HEK293 (cell line): ENCODE data around the gene MFAP5.
"Not testable (repeated sequence)": the region's sequence is repeated elsewhere in the genome, so short reads cannot be mapped to it uniquely, and the experiment has no call there.

Experiments used
- CTCF ChIA-PET: fragments of 350-600 bp; formaldehyde crosslinking; extraction: SDS; loops from one replicate; lab custom pipeline; 2021; ENCODE audit warnings: antibody characterized with exemption; lab: Yijun Ruan, JAX
- POLR2A ChIA-PET: fragments of 300-600 bp; formaldehyde crosslinking; extraction: SDS; loops from one replicate; lab custom pipeline; 2020; ENCODE audit warnings: antibody characterized with exemption, inconsistent platforms; lab: Yijun Ruan, JAX
- H3K27ac ChIP-seq: fragments of 200-500 bp; sonication (Bioruptor generic); 2 replicates; pipeline ENCODE4 v1.5.1; 2014; ENCODE audit warnings: low read depth, low read length, control low read depth, inconsistent platforms; ENCODE audit errors: extremely low read depth
- H3K36me3 ChIP-seq, 2 experiments: fragments of 200-500 bp in 1 of 2; sonication (Bioruptor generic) in 1 of 2; 1 replicate in 1 of 2; 2 replicates in 1 of 2; pipeline ENCODE4 v1.5.1; 2014 to 2017; ENCODE audit warnings: inconsistent platforms in 2 of 2, low read length in 2 of 2; ENCODE audit not compliant: control insufficient read depth in 2 of 2, insufficient read depth in 1 of 2
- H3K4me1 ChIP-seq: fragments of 200-500 bp; sonication (Bioruptor generic); 2 replicates; pipeline ENCODE4 v1.5.1; 2014; ENCODE audit warnings: mild to moderate bottlenecking, low read length, inconsistent platforms; ENCODE audit not compliant: control insufficient read depth, insufficient read depth
- H3K4me3 ChIP-seq: 2 replicates; pipeline ENCODE4 v1.5.1; 2011; ENCODE audit warnings: low read depth, mild to moderate bottlenecking, control low read depth, low read length, moderate library complexity
- H3K9me3 ChIP-seq: fragments of 200-500 bp; sonication (Bioruptor generic); 2 replicates; pipeline ENCODE4 v1.5.1; 2014; ENCODE audit warnings: low read depth, low read length, inconsistent platforms; ENCODE audit not compliant: control insufficient read depth, insufficient read depth
- HOXD13 ChIP-seq: sonication (generic); formaldehyde crosslinking; IDR thresholded peaks from 2 replicates; pipeline ENCODE4 v1.8.0; 2022; ENCODE audit warnings: missing genetic modification reagents, borderline replicate concordance
- SCRT2 ChIP-seq: fragments of 450-650 bp; formaldehyde crosslinking; IDR thresholded peaks from 2 replicates; pipeline ENCODE4 v1.5.1; 2016; ENCODE audit warnings: missing biosample characterization, missing genetic modification characterization
- ZNF146 ChIP-seq: fragments of 450-650 bp; formaldehyde crosslinking; IDR thresholded peaks from 2 replicates; pipeline ENCODE4 v1.5.1; 2016; ENCODE audit warnings: missing biosample characterization, missing genetic modification characterization
- ZNF19 ChIP-seq: fragments of 450-650 bp; formaldehyde crosslinking; IDR thresholded peaks from 2 replicates; pipeline ENCODE4; 2016; ENCODE audit warnings: missing biosample characterization, missing genetic modification characterization, low read depth
- ZNF366 ChIP-seq: fragments of 450-650 bp; formaldehyde crosslinking; conservative IDR thresholded peaks from 2 replicates; pipeline ENCODE4 v1.5.1; 2016; ENCODE audit warnings: missing biosample characterization, missing genetic modification characterization
- ZNF404 ChIP-seq: fragments of 450-650 bp; formaldehyde crosslinking; IDR thresholded peaks from 2 replicates; pipeline ENCODE4 v1.5.1; 2017; ENCODE audit warnings: missing biosample characterization, missing genetic modification characterization
- ZNF530 ChIP-seq: fragments of 450-650 bp; formaldehyde crosslinking; IDR thresholded peaks from 2 replicates; pipeline ENCODE4 v1.5.1; 2016; ENCODE audit warnings: low read depth, missing biosample characterization, missing genetic modification characterization
- ZNF561 ChIP-seq: fragments of 450-650 bp; IDR thresholded peaks from 2 replicates; pipeline ENCODE4 v1.5.1; 2018; ENCODE audit warnings: missing biosample characterization, missing genetic modification characterization, borderline replicate concordance
- ZNF664 ChIP-seq: fragments of 450-650 bp; formaldehyde crosslinking; IDR thresholded peaks from 2 replicates; pipeline ENCODE4 v1.5.1; 2016; ENCODE audit warnings: missing biosample characterization, missing genetic modification characterization
- ZSCAN5A ChIP-seq: fragments of 450-650 bp; formaldehyde crosslinking; IDR thresholded peaks from 2 replicates; pipeline ENCODE4 v1.5.1; 2016; ENCODE audit warnings: missing biosample characterization, missing genetic modification characterization
- TF ChIP-seq, protein P1 (sequence below): fragments of 450-650 bp; formaldehyde crosslinking; IDR thresholded peaks from 2 replicates; pipeline ENCODE4 v1.5.1; 2016; ENCODE audit warnings: missing biosample characterization, missing genetic modification characterization, borderline replicate concordance

The MFAP5 gene

DNA sequence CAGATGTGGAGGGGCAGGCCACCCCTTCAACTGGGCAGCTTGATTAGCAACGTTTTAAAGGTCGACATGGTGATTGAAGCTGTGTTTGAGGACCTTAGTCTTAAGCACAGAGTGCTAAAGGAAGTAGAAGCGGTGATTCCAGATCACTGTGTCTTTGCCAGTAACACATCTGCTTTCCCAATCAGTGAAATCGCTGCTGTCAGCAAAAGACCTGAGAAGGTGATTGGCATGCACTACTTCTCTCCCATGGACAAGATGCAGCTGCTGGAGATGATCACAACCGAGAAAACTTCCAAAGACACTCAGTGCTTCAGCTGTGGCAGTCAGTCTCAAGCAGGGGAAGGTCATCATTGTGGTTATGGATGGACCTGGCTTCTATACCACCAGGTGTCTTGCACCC, 26.0 kb downstream of the MFAP5 start (continued):
- TF ChIP-seq, protein P1, sequence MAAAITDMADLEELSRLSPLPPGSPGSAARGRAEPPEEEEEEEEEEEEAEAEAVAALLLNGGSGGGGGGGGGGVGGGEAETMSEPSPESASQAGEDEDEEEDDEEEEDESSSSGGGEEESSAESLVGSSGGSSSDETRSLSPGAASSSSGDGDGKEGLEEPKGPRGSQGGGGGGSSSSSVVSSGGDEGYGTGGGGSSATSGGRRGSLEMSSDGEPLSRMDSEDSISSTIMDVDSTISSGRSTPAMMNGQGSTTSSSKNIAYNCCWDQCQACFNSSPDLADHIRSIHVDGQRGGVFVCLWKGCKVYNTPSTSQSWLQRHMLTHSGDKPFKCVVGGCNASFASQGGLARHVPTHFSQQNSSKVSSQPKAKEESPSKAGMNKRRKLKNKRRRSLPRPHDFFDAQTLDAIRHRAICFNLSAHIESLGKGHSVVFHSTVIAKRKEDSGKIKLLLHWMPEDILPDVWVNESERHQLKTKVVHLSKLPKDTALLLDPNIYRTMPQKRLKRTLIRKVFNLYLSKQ (tag by site-specific recombination), result no peak
- TF ChIP-seq ZNF530 (no peak), ZNF404 (tag by site-specific recombination) (no peak), ZSCAN5A (tag by site-specific recombination) (no peak), ZNF366 (tag by site-specific recombination) (no peak)

DNA sequence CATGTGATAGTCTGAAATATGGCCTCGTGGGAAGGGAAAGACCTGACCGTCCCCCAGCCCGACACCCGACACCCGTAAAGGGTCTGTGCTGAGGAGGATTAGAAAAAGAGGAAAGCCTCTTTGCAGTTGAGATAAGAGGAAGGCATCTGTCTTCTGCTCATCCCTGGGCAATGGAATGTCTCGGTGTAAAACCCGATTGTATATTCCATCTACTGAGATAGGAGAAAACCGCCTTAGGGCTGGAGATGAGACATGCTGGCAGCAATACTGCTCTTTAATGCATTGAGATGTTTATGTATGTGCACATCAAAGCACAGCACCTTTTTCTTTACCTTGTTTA, 26.6 kb downstream of the MFAP5 start:
- H3K36me3 ChIP-seq, H3K27ac ChIP-seq, POLR2A ChIA-PET, H3K4me3 ChIP-seq, H3K4me1 ChIP-seq, H3K9me3 ChIP-seq, CTCF ChIA-PET: not testable (repeated sequence)

DNA sequence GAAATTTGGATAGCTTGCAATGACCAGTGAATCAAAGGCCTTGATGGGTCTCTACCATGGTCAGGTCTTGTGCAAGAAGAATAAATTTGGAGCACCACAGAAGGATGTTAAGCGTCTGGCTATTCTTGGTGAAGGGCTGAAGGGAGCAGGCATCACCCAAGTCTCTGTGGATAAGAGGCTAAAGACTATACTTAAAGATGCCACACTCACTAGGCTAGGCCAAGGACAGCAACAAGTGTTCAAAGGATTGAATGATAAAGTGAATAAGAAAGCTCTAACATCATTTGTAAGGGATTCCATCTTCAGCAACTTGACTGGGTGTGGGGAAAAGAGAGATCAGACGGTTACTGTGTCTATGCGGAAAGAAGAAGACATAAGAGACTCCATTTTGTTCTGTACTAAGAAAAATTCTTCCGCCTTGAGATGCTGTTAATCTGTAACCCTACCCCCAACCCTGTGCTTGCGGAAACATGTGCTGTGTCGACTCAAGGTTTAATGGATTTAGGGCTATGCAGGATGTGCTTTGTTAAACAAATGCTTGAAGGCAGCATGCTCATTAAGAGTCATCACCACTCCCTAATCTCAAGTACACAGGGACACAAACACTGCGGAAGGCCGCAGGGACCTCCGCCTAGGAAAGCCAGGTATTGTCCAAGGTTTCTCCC, 27.2 kb downstream of the MFAP5 start:
- CTCF ChIA-PET, result interaction anchor here (1.4 kb wide), 1 partner anchor 91 kb away, joined by 4 read pairs; no protein-coding TSS in a partner anchor
- H3K36me3 ChIP-seq, H3K4me1 ChIP-seq, H3K27ac ChIP-seq, POLR2A ChIA-PET, H3K9me3 ChIP-seq, H3K4me3 ChIP-seq: not testable (repeated sequence)
- TF ChIP-seq SCRT2 (tag by site-specific recombination), result 0 out of 2 replicates have a peak, but pooled peaks have one; percentile 24

DNA sequence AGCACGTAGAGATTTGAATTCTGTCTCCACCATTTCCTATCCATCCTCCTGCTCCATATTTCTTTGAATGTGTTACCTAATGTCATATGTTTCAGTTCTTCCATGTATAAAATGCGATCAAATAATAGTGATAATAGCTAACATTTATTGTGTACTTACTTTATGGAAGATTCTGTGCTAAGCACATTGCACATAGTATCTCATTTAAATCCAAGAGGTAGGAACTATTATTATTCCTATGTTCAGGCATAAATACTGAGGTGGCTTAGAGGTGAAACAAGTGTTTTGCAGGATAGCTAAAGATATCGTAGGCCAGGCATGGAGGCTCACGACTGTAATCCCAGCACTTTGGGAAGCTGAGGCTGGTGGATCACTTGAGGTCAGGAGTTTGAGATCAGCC, 32.5 kb downstream of the MFAP5 start:
- Histone ChIP-seq H3K36me3 (no peaks in the 10 kb centered on the region), H3K4me3 (no peak overlapping the region), H3K27ac (no peak overlapping the region), H3K9me3 (no peaks in the 10 kb centered on the region), H3K4me1 (no peaks in the 10 kb centered on the region)
- CTCF ChIA-PET, result interaction anchor here (1.3 to 2.2 kb wide), 2 partner anchors 21 to 86 kb away, joined by 4 to 10 read pairs; no protein-coding TSS in a partner anchor
- TF ChIP-seq HOXD13 (no peak), ZNF664 (tag by site-specific recombination) (peak; percentile 95)
- POLR2A ChIA-PET, result no interaction called here

DNA sequence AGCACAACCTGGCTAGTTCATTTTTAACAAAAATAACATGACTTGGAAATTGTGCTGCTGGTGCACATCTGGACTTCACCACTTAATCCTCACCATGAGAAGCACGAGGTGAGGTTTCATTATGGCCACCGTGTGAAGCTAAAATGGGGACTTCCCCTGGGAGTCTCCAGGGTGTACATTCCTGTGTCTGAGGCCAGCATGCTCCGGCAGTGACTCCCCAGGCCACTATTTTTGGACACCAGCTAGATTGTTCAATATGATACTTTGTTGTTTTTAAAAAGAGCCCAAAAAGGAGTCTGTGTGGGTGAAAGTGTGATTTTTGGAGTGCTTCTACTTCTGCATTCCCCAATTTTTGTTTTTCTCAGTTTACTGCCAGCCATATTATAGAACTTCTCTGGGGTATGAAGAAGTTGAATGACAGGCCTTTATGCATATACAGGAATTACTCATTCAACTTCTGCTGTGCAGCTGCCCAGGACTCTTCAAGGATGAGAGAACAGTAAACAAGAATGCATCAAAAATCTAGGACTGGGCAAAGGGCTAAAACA, 33.1 kb downstream of the MFAP5 start:
- H3K9me3 ChIP-seq, result no peaks in the 10 kb centered on the region

More for the DNA sequence above, 33.1 kb downstream of the MFAP5 start:
- ChIA-PET POLR2A (no interaction called here), CTCF (interaction anchor here (1.3 to 2.2 kb wide), 3 partner anchors 21 to 419 kb away, joined by 4 to 10 read pairs (median 4); no protein-coding TSS in a partner anchor)
- TF ChIP-seq ZNF19 (tag by site-specific recombination) (no peak), ZNF530 (no peak), ZNF146 (tag by site-specific recombination) (no peak), ZNF561 (no peak)
- H3K36me3 ChIP-seq, result no peaks in the 10 kb centered on the region
- H3K4me1 ChIP-seq, result no peaks in the 10 kb centered on the region
- H3K27ac ChIP-seq, result no peak overlapping the region
- no peak overlapping the region for H3K4me3 ChIP-seq
